Transverse colon (tissue), 4 donors: ENCODE data around the gene HSPG2. TPM values are rescaled to one million over a fixed set of nuclear protein-coding genes. Genes with fewer than 3 reads are reported as not detected.

Experiments used
- DNase-seq: peaks from one replicate; pipeline ENCODE4 v3.0.0-alpha.2; 2019
- H3K27ac ChIP-seq, 4 donors: fragments of 200-600 bp; sonication (generic); 2 replicates each; pipeline ENCODE4 v1.5.1; 2016 to 2018; ENCODE audit warnings: inconsistent platforms in 4 of 4
- H3K27me3 ChIP-seq: fragments of 200-600 bp; sonication (generic); 2 replicates; pipeline ENCODE4 v1.5.1; 2017; ENCODE audit warnings: inconsistent platforms
- H3K36me3 ChIP-seq, 4 donors: fragments of 200-600 bp; sonication (generic); 2 replicates each; pipeline ENCODE4 v1.5.1; 2017 to 2019; ENCODE audit warnings: inconsistent platforms in 4 of 4
- H3K4me1 ChIP-seq, 4 donors: fragments of 200-600 bp; sonication (generic); 2 replicates each; pipeline ENCODE4 v1.5.1; 2017 to 2020; ENCODE audit warnings: inconsistent platforms in 4 of 4
- H3K4me3 ChIP-seq, 4 donors: fragments of 200-600 bp; sonication (generic); 1 replicate in 1 of 4; 2 replicates in 3 of 4; pipeline versions ENCODE4 v1.5.1 to v1.6.1; 2017 to 2019; ENCODE audit warnings: inconsistent platforms in 4 of 4
- H3K9me3 ChIP-seq, 2 donors: fragments of 200-600 bp; sonication (generic); 2 replicates each; pipeline ENCODE4 v1.5.1; 2017 to 2019; ENCODE audit warnings: inconsistent platforms in 2 of 2
- EP300 ChIP-seq: sonication (generic); formaldehyde crosslinking; IDR thresholded peaks from one replicate; pipeline ENCODE4 v1.6.1; 2017; ENCODE audit warnings: antibody characterized with exemption, low read depth
- POLR2A ChIP-seq: fragments of 450-650 bp; IDR thresholded peaks from one replicate; pipeline ENCODE4 v1.6.1; 2016; ENCODE audit warnings: antibody characterized with exemption, mild to moderate bottlenecking, moderate library complexity
- POLR2AphosphoS5 ChIP-seq, 3 donors: sonication (generic); formaldehyde crosslinking; IDR thresholded peaks; one replicate each; pipeline ENCODE4 v1.6.1; 2016; ENCODE audit warnings: antibody characterized with exemption in 3 of 3
- WGBS, 2 donors: methylation state at CpG; one replicate each; pipeline ENCODE4 v1.1.5; 2018; ENCODE audit warnings: low coverage in 1 of 2; 5-methylcytosine and 5-hydroxymethylcytosine counted together
- in situ Hi-C, 4 donors: fragments of 200-750 bp; cut with MboI; loops; one replicate each; pipeline versions ENCODE4 v1.15.0 to v1.15.1; 2017; ENCODE audit warnings: low sequenced_read_pairs in 3 of 4, low pct_ligation_motif_present in 1 of 4, low pct_unique_long_range_greater_than_20kb in 1 of 4
- intact Hi-C: fragments of 100-400 bp; cut with DNase I; formaldehyde crosslinking; loops from one replicate; pipeline ENCODE4 v1.15.1; 2023; ENCODE audit warnings: low total_unique reads
- total RNA-seq, 4 donors: library from RNA; depleted of rRNA; stranded (reverse); fragments of >200 nt; gene quantifications; one replicate each; pipeline ENCODE4 v1.1.0, GENCODE V29; 2016
- TF ChIP-seq, protein P1 (sequence below), 5 experiments: fragments of 200-600 bp in 3 of 5; fragments of 450-650 bp in 2 of 5; sonication (generic) in 3 of 5; IDR thresholded peaks; 1 replicate in 2 of 5; 2 replicates in 3 of 5; pipeline ENCODE4 v1.5.1; 2016 to 2017; ENCODE audit warnings: antibody characterized with exemption in 5 of 5, inconsistent platforms in 3 of 5, mild to moderate bottlenecking in 2 of 5, moderate library complexity in 1 of 5

The HSPG2 gene
- total RNA-seq, 4 donors from 2014 or later = 107 to 343 (median 228) TPM

DNA sequence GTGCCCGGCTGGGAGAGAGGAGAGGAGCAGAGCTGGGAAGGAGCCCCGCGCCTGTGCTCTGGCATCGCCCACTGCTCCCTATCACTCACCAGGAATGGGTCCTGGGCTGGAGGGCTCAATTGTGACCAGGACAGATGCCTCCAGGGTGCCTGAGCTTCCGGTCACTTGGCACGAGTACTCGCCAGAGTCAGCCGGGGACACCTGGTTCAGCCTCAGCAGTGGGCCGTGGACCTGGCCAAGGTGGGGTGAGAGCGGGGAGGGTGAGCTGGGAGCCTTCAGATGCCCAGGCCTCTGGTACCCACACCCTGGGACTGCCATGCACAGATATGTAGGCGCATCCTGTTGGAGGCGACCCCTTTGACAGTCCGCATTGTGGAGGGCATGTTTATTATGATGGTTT is 93.9 kb downstream of the HSPG2 start:
- no peak overlapping the region for H3K27ac ChIP-seq
- TF ChIP-seq POLR2A (no peak), EP300 (no peak), POLR2AphosphoS5 (IDR thresholded peaks at IDR 0.05) (no peak)
- TF ChIP-seq, protein P1, sequence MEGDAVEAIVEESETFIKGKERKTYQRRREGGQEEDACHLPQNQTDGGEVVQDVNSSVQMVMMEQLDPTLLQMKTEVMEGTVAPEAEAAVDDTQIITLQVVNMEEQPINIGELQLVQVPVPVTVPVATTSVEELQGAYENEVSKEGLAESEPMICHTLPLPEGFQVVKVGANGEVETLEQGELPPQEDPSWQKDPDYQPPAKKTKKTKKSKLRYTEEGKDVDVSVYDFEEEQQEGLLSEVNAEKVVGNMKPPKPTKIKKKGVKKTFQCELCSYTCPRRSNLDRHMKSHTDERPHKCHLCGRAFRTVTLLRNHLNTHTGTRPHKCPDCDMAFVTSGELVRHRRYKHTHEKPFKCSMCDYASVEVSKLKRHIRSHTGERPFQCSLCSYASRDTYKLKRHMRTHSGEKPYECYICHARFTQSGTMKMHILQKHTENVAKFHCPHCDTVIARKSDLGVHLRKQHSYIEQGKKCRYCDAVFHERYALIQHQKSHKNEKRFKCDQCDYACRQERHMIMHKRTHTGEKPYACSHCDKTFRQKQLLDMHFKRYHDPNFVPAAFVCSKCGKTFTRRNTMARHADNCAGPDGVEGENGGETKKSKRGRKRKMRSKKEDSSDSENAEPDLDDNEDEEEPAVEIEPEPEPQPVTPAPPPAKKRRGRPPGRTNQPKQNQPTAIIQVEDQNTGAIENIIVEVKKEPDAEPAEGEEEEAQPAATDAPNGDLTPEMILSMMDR (IDR thresholded peaks at IDR 0.05) = no peak
- no peak for DNase-seq
- no peaks in the 10 kb centered on the region for H3K9me3 ChIP-seq
- H3K4me1 ChIP-seq = no peaks in the 10 kb centered on the region
- WGBS, 2 donors = 94% methylated on average over 12 of the region's 13 CpGs; no CpG with 5 or more reads in 1 of the 2 donors
- in situ Hi-C loops (no loop called here), intact Hi-C loops (no loop called here)
- peaks cover 0 to 74% (median 3%) of the 10 kb centered on the region in 4 donors for H3K36me3 ChIP-seq
- no peaks in the 10 kb centered on the region for H3K27me3 ChIP-seq
- no peak overlapping the region for H3K4me3 ChIP-seq

DNA sequence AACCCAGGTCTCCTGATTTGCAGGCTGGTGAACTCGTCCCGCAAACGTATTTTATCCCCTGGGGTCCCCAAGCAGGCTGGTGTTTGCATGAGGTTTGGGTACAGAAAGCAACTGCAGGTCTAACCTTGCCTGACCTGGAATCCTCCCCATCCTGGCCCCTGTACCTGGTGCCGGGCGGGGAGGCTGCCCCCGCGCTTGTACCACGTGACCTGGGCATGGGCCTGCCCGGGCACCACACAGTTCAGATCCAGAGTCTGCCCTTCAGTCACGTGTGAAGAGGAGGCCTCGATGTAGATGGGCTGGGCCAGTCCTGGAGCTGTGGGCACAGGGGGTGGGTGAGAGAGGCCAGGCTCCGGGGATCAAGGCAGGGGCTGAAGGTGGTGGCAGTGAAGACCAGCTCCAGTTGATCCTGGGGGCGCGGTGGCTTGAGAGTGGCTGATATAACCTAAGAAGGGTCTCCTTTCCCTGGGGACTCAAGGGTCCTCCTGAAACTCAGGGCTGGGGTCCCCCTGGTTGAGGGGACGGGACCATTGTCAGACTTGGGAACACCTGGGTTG is 94.4 kb downstream of the HSPG2 start:
- in situ Hi-C loops (no loop called here), intact Hi-C loops (no loop called here)
- 91% methylated on average over 14 of the region's 15 CpGs; no CpG with 5 or more reads in 1 of the 2 donors for WGBS, 2 donors
- TF ChIP-seq EP300 (no peak), POLR2A (no peak), POLR2AphosphoS5 (IDR thresholded peaks at IDR 0.05) (no peak)
- TF ChIP-seq, protein P1 (IDR thresholded peaks at IDR 0.05) = no peak
- peaks cover 0 to 71% (median 4%) of the 10 kb centered on the region in 4 donors for H3K36me3 ChIP-seq
- H3K27ac ChIP-seq = no peak overlapping the region
- no peaks in the 10 kb centered on the region for H3K9me3 ChIP-seq
- no peaks in the 10 kb centered on the region for H3K27me3 ChIP-seq
- no peaks in the 10 kb centered on the region for H3K4me1 ChIP-seq
- H3K4me3 ChIP-seq = no peak overlapping the region
- no peak for DNase-seq

DNA sequence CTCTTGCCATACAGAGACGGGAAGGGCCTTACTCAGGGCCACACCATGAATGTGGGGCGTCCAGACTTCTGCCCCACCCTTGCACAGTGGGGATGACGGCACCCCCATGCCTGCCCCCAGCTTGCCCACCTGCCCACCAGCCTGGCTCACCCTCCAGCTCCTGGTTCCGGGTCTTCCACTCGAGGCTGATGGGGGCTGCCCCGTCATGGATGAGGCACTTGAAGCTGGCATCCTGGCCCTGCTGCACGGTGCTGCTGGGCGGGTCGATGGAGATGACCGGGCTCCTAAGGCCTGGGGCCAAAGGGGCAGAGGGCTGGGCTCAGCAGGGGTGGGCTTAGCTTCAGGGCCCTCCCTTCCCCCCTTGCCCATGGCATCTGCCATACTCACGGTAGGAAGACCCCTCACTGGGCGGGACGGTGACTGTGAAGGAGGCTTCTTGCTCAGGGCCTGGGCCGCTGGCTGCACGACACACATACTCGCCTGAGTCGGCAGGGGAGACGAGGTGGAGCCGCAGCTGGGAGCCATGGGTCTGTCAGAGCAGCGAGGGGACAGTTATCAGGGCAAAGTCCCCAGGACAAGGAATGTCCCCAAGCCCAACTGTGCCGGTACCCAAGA is 95.2 kb downstream of the HSPG2 start:
- TF ChIP-seq, protein P1 (IDR thresholded peaks at IDR 0.05) = no peak
- TF ChIP-seq POLR2AphosphoS5 (IDR thresholded peaks at IDR 0.05) = no peak
- TF ChIP-seq EP300 = no peak
- no peak for TF ChIP-seq POLR2A
- WGBS, 2 donors = 87% methylated on average over 12 of the region's 21 CpGs; no CpG with 5 or more reads in 1 of the 2 donors
- H3K4me1 ChIP-seq = no peaks in the 10 kb centered on the region
- H3K36me3 ChIP-seq = peaks cover 0 to 69% (median 7%) of the 10 kb centered on the region in 4 donors
- no peaks in the 10 kb centered on the region for H3K9me3 ChIP-seq
- intact Hi-C loops = no loop called here
- H3K27ac ChIP-seq = no peak overlapping the region
- no peaks in the 10 kb centered on the region for H3K27me3 ChIP-seq
- in situ Hi-C loops = no loop called here
- no peak overlapping the region for H3K4me3 ChIP-seq
- DNase-seq = no peak

DNA sequence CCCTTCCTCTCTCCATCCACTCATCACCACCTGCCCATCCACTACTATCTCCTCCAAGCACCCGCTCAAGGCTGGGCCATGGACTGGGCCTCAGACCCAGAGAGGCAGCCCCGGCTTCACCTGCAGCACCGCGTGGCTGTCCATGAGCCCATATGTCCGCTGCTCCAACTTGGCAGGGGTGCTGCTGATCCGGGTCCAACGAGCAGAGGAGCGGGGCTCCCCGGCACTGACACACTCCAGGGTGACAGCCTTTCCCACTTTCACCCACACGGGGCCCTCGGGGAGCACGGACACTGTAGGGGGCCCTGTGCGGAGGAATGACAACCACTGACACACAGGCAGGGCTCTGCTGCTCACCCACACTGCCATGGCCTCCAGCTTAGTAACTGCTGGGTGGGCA is 96.1 kb downstream of the HSPG2 start:
- no peak overlapping the region for H3K27ac ChIP-seq
- no peaks in the 10 kb centered on the region for H3K9me3 ChIP-seq
- no peaks in the 10 kb centered on the region for H3K27me3 ChIP-seq
- H3K36me3 ChIP-seq = peaks cover 0 to 68% (median 12%) of the 10 kb centered on the region in 4 donors
- DNase-seq = no peak
- TF ChIP-seq EP300 (no peak), POLR2A (no peak), POLR2AphosphoS5 (IDR thresholded peaks at IDR 0.05) (no peak)
- TF ChIP-seq, protein P1 (IDR thresholded peaks at IDR 0.05) = no peak
- in situ Hi-C loops (no loop called here), intact Hi-C loops (no loop called here)
- WGBS, 2 donors = 94% methylated on average over 13 of the region's 13 CpGs; no CpG with 5 or more reads in 1 of the 2 donors
- no peak overlapping the region for H3K4me3 ChIP-seq
- H3K4me1 ChIP-seq = no peaks in the 10 kb centered on the region
